T-helper 2 cell treated with Interferon-gamma antibody and Interleukin-4, amounts not matched to agents 5 μg/mL and 100 μg/mL, for 36 hours (primary cell): ENCODE data around the gene EBF4.
"Not testable (repeated sequence)": the region's sequence is repeated elsewhere in the genome, so short reads cannot be mapped to it uniquely, and the experiment has no call there.

Experiments
- DNase-seq: peaks from one replicate; pipeline ENCODE4 v3.0.0; 2021; ENCODE audit warnings: low spot score
- H3K27ac Mint-ChIP-seq: one replicate; pipeline ENCODE4 v1.8.0; 2021; ENCODE audit warnings: mild to moderate bottlenecking, mixed read lengths
- H3K27me3 Mint-ChIP-seq: one replicate; pipeline ENCODE4 v1.8.0; 2021; ENCODE audit warnings: low read depth, mixed read lengths
- H3K36me3 Mint-ChIP-seq: one replicate; pipeline ENCODE4 v1.8.0; 2021; ENCODE audit warnings: low read depth, mixed read lengths
- H3K4me1 Mint-ChIP-seq: one replicate; pipeline ENCODE4 v1.8.0; 2021; ENCODE audit warnings: low read depth, mixed read lengths
- H3K4me3 Mint-ChIP-seq: one replicate; pipeline ENCODE4 v1.8.0; 2022; ENCODE audit warnings: mild to moderate bottlenecking, moderate library complexity, mixed read lengths
- H3K9me3 Mint-ChIP-seq: one replicate; pipeline ENCODE4 v1.8.0; 2021; ENCODE audit warnings: mixed read lengths

Gene EBF4

DNA sequence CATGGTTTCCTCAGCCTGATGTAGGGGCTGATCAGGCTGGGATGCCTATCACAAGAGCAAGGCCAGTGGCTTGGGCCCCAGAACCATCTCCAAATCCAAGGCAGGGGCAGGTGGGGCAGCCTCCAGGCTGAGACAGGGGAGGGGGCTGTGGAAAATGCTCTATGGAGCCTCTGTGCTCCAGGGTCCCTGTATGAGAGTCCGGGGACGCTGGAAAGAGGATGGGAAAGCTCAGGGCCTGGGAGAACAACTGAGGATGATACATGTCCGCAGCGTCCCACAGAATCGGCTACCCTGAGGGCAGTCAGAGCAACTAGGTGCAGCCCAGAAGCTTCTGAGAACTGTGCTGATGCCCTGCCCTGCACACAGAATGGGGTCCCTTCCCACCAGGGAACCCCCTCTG is 64.4 kb downstream of the EBF4 start:
- peaks cover 26% of the 10 kb centered on the region for H3K27me3 Mint-ChIP-seq
- H3K36me3 Mint-ChIP-seq = no peaks in the 10 kb centered on the region
- no peaks in the 10 kb centered on the region for H3K9me3 Mint-ChIP-seq
- H3K4me3 Mint-ChIP-seq = no peak overlapping the region
- no peak overlapping the region for H3K27ac Mint-ChIP-seq
- no peak for DNase-seq
- peaks cover 9% of the 10 kb centered on the region for H3K4me1 Mint-ChIP-seq

GRCh38 chr20:2757969-2758368 is 65.4 kb downstream of the EBF4 start:
- Mint-ChIP-seq H3K4me3 (no peak overlapping the region), H3K36me3 (no peaks in the 10 kb centered on the region), H3K27me3 (peaks cover 27% of the 10 kb centered on the region), H3K27ac (no peak overlapping the region), H3K9me3 (no peaks in the 10 kb centered on the region), H3K4me1 (peaks cover 7% of the 10 kb centered on the region)
- no peak for DNase-seq

- no peak overlapping the region for H3K4me3 Mint-ChIP-seq
- no peak for DNase-seq
- no peaks in the 10 kb centered on the region for H3K9me3 Mint-ChIP-seq
- no peaks in the 10 kb centered on the region for H3K36me3 Mint-ChIP-seq
- no peaks in the 10 kb centered on the region for H3K4me1 Mint-ChIP-seq
- no peak overlapping the region for H3K27ac Mint-ChIP-seq
- peaks cover 21% of the 10 kb centered on the region for H3K27me3 Mint-ChIP-seq
Measured at GRCh38 chr20:2759143-2759542, 66.6 kb downstream of the EBF4 start.

GRCh38 chr20:2759603-2760296 is 67.2 kb downstream of the EBF4 start:
- no peak for DNase-seq
- Mint-ChIP-seq H3K36me3 (no peaks in the 10 kb centered on the region), H3K4me3 (no peak overlapping the region), H3K27me3 (peaks cover 19% of the 10 kb centered on the region), H3K9me3 (no peaks in the 10 kb centered on the region), H3K27ac (no peak overlapping the region), H3K4me1 (no peaks in the 10 kb centered on the region)

GRCh38 chr20:2760297-2760951 is 67.8 kb downstream of the EBF4 start:
- H3K9me3 Mint-ChIP-seq = no peaks in the 10 kb centered on the region
- H3K27ac Mint-ChIP-seq = no peak overlapping the region
- DNase-seq = no peak
- H3K4me3 Mint-ChIP-seq = no peak overlapping the region
- no peaks in the 10 kb centered on the region for H3K36me3 Mint-ChIP-seq
- H3K27me3 Mint-ChIP-seq = peaks cover 22% of the 10 kb centered on the region
- H3K4me1 Mint-ChIP-seq = no peaks in the 10 kb centered on the region

DNA sequence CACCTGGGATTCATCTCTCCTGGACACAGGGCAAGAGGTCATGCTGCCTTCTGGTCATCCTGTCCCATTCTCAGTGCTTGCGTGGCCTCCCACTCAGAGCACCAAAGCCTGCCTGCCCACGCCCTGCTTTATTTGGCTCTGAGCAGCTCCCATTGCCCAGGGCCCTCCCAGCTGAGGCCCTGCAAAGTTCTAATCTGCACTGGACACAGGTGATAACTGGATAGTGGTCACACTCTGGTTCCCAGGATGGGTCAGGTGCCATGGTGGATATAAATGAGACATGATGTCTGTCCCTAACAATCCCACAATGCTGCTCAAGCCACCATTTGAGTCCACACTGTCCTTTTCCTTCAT is 68.3 kb downstream of the EBF4 start:
- Mint-ChIP-seq H3K4me3 (no peak overlapping the region), H3K36me3 (no peaks in the 10 kb centered on the region), H3K9me3 (no peaks in the 10 kb centered on the region), H3K27ac (no peak overlapping the region), H3K27me3 (peaks cover 22% of the 10 kb centered on the region), H3K4me1 (no peaks in the 10 kb centered on the region)
- DNase-seq = no peak

DNA sequence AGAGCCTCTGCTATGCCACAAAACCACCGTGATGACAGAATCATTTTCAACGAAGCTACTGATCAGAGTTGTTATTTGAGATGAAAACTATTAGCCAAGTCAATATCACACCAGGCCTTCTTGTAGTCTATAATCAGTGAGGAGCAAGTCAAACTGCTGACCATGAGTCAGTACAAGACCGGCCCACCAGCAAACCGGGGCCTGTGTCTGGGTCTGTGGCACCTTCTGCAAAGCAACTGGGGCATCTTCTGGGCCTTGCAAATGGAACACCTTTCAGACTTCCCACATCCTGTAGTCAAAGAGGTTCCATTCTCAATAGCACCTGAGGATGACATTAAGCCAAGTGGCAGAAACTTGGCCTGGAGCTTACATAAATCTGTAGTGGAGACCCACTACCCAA is 69.3 kb downstream of the EBF4 start:
- H3K4me1 Mint-ChIP-seq = no peaks in the 10 kb centered on the region
- DNase-seq = no peak
- H3K9me3 Mint-ChIP-seq = no peaks in the 10 kb centered on the region
- peaks cover 18% of the 10 kb centered on the region for H3K27me3 Mint-ChIP-seq
- H3K4me3 Mint-ChIP-seq = no peak overlapping the region
- no peak overlapping the region for H3K27ac Mint-ChIP-seq
- no peaks in the 10 kb centered on the region for H3K36me3 Mint-ChIP-seq

- H3K27me3 Mint-ChIP-seq = peaks cover 25% of the 10 kb centered on the region
- no peak for DNase-seq
Measured at GRCh38 chr20:2762578-2763131, 70.1 kb downstream of the EBF4 start.

DNA sequence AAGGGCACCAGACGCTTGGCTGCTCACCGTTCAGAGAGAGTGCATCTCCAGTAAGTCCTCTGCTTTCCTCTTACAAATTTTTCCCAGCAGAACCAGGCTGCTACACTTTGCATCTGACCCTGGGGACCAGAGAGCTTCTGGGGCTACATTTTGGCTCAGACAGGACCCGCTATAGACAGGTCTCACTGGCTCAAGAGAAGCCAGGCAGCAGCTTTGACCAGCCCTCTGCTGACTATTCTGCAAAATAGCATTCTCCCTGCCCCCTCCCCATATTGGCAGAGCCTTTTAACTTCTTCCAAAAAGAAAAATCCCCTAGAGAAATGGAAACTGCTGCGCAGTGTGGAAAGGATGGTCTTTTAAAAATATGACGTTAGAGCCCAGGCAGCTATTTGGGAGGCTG is 70.6 kb downstream of the EBF4 start:
- H3K9me3 Mint-ChIP-seq = no peaks in the 10 kb centered on the region
- peaks cover 26% of the 10 kb centered on the region for H3K27me3 Mint-ChIP-seq
- no peaks in the 10 kb centered on the region for H3K4me1 Mint-ChIP-seq
- H3K36me3 Mint-ChIP-seq = no peaks in the 10 kb centered on the region
- no peak overlapping the region for H3K27ac Mint-ChIP-seq
- H3K4me3 Mint-ChIP-seq = no peak overlapping the region
- DNase-seq = no peak

More at GRCh38 chr20:2762578-2763131, 70.1 kb downstream of the EBF4 start:
- no peak overlapping the region for H3K4me3 Mint-ChIP-seq
- H3K36me3 Mint-ChIP-seq = no peaks in the 10 kb centered on the region
- no peaks in the 10 kb centered on the region for H3K9me3 Mint-ChIP-seq
- H3K4me1 Mint-ChIP-seq = no peaks in the 10 kb centered on the region
- H3K27ac Mint-ChIP-seq = no peak overlapping the region

DNA sequence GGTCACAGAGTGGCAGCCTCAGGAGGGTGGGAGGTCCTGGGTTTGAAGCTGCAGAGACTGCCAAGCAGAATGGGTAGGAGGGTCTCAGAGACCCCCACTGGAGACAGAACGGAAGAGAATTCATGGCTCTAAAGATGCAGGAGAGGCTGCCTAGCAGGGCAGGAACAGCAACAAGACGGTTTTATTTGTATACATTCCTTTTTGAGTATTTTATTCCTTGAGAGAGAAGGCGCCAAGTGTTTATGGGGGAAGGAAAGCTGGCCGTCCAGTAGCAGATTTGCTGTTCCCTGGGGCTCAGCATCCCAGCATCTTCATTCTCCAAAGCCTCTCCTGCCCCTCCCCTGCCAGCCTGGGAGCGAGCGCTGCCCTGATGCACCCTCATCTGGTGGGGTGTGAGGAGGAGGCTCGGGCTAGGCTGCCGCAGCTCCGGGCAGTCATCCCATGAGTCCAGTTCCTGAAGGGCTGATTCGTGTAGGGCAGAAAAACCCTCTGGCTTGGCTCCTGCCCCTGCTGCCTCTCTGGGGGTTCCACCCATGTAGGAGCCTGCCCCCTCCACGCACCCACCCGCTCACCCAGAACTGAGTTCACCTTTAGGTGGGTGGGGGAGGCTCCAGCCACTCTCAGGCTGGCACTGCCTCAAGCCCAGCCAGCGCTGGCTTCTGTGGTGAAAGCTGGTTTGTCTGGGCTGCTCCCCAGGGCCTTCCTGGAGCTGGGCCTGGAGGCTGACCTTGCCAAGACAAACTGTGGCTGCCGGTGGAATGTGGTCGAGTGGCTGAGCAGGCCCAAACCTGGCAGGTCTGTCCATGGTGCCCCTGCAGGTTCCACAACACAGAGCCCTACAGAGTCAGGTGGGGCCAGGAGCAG is 75.4 kb downstream of the EBF4 start:
- no peak for DNase-seq
- Mint-ChIP-seq H3K27me3 (peaks cover 24% of the 10 kb centered on the region), H3K36me3 (no peaks in the 10 kb centered on the region), H3K27ac (no peak overlapping the region), H3K9me3 (no peaks in the 10 kb centered on the region), H3K4me1 (peaks cover 4% of the 10 kb centered on the region), H3K4me3 (no peak overlapping the region)

DNA sequence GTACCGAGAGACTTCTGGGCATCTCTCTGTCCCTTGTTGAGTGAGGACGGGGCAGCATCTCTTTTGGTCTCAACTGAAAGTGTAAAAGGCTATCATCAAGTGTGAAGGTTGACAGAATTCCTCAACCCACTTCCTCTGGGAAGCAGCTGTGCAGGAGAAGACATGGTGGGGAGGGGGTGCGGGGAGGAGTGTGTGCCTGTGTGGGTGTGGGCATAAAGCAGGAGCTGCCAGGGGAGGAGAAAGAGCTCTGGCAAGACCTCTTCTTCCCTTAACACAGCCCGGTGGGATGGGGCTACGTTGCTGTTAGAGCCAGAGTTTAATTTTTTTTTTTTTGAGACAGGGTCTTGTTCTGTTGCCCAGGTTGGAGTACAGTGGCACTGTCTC is 76.0 kb downstream of the EBF4 start:
- no peaks in the 10 kb centered on the region for H3K36me3 Mint-ChIP-seq
- peaks cover 4% of the 10 kb centered on the region for H3K4me1 Mint-ChIP-seq
- no peak overlapping the region for H3K4me3 Mint-ChIP-seq
- DNase-seq = no peak
- H3K9me3 Mint-ChIP-seq = no peaks in the 10 kb centered on the region
- H3K27ac Mint-ChIP-seq = no peak overlapping the region
- H3K27me3 Mint-ChIP-seq = peaks cover 19% of the 10 kb centered on the region

- not testable (repeated sequence) for H3K4me1 Mint-ChIP-seq, H3K27ac Mint-ChIP-seq, H3K4me3 Mint-ChIP-seq, H3K9me3 Mint-ChIP-seq, DNase-seq, H3K36me3 Mint-ChIP-seq
- peaks cover 13% of the 10 kb centered on the region for H3K27me3 Mint-ChIP-seq
Measured at GRCh38 chr20:2770091-2770490, 77.5 kb downstream of the EBF4 start.

- DNase-seq = no peak
- H3K27ac Mint-ChIP-seq = no peak overlapping the region
- H3K4me3 Mint-ChIP-seq = no peak overlapping the region
- peaks cover 13% of the 10 kb centered on the region for H3K27me3 Mint-ChIP-seq
- peaks cover 4% of the 10 kb centered on the region for H3K4me1 Mint-ChIP-seq
- H3K36me3 Mint-ChIP-seq = no peaks in the 10 kb centered on the region
- H3K9me3 Mint-ChIP-seq = no peaks in the 10 kb centered on the region
Measured at GRCh38 chr20:2771631-2772080, 79.1 kb downstream of the EBF4 start.

DNA sequence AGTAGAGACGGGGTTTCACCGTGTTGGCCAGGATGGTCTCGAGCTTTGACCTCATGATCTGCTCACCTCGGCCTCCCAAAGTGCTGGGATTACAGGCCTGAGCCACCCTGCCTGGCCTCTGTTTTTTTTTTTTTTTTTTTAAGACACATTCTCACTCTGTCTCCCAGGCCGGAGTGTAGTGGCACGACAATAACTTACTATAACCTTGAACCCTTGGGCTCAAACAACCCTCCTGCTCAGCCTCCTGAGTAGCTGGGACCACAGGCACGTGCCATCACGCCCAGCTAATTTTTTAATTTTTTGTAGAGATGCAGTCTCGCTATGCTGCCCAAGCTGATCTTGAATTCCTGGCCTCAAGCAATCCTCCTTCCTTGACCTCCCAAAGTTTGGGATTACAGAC is 81.2 kb downstream of the EBF4 start:
- H3K27ac Mint-ChIP-seq = no peak overlapping the region
- H3K27me3 Mint-ChIP-seq = peaks cover 13% of the 10 kb centered on the region
- H3K9me3 Mint-ChIP-seq = no peaks in the 10 kb centered on the region
- no peak for DNase-seq
- no peak overlapping the region for H3K4me3 Mint-ChIP-seq
- H3K4me1 Mint-ChIP-seq = peaks cover 4% of the 10 kb centered on the region
- no peaks in the 10 kb centered on the region for H3K36me3 Mint-ChIP-seq
